Kidney tubule cell (primary cell): ENCODE data around the gene PRPF8.

Source experiments
- DNase-seq: peaks from one replicate; pipeline ENCODE4 v3.0.0-alpha.2; 2018; ENCODE audit warnings: low spot score

PRPF8 gene

DNA sequence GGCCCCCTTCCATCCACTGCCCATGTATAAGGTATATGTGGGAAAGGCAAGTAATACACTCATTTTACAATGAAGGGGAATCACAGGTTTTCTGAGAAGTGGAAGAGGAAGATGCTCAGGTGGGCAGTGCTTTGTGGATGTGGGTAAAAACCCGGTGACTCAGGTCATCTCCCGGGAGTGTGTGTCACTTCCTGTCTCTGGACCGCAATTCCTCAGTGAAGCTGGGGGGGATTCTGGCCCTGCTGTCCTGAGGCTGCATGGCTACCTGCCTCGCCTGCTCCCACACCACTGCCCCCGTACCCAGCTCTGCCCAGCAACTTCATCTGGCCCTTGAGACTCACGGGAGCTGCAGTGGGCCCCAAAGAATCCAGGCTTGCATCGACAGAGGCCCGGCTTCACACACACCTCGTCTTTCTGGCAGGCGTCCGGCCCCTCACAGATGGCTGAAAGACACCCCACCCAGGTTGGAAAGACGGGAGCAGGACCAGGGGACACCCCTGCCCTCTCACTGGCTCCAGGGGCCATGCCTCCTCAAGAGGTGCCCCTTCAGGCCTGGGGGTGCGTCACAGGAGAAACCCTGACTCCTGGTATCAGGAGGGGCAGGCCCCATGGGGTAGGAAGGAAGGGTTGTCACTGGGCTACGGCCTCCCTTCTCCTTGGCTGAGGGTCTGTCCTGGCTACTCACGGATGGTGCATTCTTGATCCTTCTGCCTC, 40.0 kb downstream of the PRPF8 start:
- DNase-seq: peak; percentile 88

DNA sequence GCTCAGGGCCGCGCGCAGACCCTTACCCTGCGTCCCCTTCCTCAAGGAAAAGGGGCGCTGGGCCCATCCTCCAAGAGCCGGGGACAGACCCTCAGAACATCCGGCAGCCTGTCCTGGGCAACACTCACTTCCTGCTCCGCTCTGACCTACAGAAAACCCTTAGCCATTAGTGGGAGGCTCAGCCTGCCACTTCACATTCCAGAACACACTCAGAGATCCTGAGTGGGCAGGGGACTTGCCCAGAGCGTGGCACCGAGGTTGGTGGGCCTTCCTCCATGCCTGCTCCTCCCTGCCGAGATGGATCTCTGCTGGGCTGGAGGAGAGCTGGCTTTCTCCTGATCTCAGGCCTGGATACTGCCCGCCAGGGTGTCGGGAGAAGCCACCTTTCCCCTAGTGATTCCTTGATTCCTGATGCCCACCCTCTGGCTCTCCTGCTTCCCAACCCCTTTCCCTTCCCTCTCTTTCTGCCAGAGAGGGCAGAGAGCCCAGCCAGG, 40.6 kb downstream of the PRPF8 start:
- peak; percentile 53 for DNase-seq

DNA sequence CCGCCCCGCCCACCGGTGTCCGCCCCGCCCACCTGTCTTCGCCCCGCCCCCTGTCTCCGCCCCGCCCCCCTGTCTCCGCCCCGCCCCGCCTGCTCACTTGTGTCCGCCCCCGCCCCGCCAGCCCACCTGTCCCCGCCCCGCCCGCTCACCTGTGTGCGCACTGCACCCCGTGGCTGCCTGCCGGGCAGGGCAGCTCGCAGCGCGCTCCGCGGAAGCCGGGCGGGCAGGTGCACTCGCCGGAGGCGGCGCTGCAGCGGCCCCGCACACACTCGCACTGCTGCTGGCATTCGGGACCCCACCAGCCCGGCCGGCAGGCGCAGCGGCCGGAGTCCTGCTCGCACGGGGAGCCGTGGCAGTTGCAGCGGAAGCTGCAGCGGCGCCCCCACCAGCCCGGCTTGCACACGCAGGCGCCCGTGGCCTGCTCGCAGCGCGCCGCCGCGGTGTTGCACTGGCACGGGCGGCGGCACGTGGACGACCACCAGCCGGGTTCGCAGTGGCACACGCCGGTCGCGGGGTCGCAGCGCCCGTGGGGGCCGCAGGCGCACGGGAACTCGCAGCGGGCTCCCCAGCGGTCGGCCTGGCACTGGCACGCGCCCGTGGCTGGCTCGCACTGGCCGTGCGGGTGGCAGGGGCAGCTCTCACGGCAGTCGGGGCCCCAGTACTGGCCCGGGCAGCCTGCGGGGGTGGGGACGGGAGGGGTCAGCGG, 41.2 kb downstream of the PRPF8 start:
- peak; percentile 66 for DNase-seq

DNA sequence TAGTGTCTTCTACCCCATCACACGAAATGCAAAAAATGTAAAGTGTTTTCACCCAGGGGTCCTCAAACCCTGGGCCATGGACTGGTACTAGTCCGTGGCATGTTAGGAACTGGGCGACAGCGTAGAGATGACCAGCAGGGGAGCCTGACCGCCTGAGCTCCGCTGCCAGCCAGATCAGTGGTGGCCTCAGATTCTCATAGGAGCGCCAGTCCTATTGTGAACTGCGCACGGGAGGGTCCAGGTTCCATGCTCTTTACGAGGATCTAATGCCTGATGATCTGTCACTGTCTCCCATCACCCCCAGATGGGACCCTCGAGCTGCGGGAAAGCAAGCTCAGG, 43.6 kb downstream of the PRPF8 start:
- DNase-seq: no peak

DNA sequence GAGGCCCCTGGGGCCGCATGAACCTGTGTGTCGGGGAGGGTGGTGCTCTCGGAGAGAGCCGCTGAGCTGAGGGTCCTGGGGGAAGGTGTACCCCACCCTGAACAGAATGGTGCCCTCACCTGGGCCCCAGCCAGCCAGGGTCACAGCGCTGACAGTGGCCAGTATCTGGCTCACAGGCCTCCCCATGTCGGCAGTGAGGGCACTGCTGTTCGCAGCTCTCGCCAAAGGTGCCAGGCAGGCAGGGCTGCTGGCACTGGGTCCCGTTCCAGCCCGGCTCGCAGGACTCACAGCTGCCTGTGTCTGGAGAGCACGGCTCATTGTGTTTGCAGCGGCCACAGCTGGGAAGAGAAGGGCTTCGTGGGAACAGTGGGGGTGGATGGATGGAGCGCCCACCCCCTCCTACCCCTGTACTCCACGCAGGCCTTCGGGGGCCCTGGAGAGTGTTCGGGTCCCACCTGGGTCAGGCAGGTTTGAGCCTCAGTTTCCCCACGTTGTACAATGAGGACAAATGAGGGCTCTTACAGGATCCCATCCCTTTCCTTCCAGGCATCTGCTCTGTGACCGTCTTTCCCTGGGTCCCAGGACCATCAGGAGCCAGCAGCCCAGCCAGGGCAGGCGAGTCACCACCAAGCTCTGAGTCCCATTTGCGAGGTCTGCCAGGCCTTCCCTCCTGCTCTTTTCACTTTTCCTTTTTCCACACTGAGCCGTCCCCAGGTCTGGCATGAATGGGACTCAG, 44.2 kb downstream of the PRPF8 start:
- no peak for DNase-seq

DNA sequence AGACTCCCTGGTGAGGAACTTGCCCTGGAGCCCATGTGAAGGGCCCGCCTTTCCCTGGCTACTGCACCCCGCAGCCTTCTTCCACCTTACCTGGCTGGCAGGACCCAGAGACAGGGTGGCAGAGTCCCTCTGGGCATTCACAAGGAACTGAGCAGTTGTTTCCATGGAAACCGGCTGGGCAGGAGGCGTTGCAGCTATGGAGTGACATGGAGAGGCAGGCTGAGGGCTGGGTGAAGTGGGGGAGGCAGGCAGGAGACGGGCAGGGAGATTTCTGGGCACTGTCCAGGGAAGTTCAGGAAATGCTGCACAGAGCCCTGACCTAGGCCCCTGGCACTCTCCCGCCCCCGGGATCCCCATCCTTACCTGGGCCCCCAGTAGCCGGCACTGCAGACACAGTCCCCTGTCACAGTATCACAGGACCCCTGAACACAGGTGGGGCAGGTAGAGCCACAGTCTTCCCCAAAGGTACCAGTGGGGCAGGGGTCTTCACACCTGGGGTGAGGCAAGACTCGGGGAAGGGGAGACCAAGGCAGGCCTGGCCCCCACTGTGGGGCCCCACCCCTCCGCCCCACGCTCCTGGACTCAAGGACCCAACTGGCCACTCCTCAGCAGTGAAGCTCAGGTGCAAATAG, 45.0 kb downstream of the PRPF8 start:
- peak; percentile 64 for DNase-seq

DNA sequence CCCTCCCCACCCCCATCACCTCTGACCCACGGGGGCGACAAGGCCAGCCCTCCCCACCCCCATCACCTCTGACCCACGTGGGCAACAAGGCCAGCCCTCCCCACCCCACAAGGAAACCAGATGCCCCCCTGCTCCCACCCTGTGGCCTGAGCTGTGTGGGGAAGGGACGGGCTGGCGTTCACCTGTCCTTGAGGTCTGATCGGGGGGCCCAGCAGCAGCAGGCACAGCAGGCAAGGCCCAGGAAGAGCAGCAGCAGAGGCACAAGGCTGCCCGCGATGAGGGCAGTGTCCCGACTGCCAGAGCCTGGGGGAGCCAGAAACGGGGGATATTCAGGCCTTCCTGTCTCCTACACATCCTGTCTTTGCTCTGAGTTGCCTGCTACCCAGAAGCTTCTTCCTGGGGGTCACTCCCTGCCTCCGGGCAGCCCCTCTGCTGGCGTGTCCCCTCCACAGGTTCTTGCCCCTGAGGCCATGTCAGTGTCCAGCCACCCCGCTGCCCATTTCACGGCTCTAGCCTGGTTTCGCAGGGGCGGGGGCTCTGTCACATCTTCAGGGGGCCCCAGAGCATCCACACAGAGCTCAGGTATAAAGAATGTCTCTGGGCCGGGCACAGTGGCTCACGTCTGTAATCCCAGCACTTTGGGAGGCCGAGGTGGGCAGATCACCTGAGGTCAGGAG, 45.9 kb downstream of the PRPF8 start:
- DNase-seq: no peak

DNA sequence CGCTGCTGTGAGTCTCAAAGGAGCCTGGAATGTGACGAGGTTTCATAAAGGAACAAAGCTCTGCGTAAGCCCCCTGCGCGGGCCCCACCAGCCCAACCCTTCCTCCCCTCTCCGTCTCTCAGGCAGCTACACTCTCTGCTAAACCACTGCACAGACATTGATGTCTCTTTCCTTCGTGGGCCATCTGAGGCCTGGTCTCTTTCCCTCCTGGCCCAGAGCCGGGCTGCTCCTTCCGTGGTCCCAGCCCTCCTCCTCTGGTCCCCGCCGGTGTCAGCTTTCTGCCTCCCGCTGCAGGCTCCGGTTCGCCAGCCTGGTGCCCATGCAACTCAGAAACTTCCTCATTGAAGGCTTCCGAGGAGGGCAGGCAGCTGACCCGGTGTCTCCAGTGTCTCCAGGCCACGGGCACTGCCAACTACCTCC, 46.5 kb downstream of the PRPF8 start:
- DNase-seq: no peak

DNA sequence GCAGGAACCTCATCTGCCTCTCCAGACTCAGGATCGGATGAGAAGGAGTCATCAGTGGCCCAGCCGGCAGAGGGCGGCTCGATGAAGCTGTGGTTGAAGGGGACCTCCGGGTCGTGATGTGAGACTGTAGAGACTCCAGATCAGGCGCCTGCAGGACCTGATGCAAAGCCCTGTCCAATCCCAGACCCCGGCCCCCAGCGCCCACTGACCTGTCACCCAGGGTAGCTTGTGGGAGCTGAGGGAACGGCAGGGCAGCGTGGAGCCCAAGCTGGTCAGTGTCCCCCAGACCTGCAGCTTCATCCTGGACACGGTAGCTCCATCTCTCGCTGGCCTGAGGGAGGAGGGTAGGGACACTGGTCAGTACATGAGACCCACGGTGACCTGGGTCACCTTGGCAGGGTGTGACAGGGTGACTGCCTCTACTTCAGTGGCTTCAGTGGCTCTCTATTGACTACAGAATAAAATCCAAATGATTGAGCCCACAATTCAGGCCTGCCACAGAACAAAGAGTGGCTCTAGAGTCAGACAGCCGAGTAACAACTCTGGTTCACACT, 47.9 kb downstream of the PRPF8 start:
- DNase-seq: no peak

DNA sequence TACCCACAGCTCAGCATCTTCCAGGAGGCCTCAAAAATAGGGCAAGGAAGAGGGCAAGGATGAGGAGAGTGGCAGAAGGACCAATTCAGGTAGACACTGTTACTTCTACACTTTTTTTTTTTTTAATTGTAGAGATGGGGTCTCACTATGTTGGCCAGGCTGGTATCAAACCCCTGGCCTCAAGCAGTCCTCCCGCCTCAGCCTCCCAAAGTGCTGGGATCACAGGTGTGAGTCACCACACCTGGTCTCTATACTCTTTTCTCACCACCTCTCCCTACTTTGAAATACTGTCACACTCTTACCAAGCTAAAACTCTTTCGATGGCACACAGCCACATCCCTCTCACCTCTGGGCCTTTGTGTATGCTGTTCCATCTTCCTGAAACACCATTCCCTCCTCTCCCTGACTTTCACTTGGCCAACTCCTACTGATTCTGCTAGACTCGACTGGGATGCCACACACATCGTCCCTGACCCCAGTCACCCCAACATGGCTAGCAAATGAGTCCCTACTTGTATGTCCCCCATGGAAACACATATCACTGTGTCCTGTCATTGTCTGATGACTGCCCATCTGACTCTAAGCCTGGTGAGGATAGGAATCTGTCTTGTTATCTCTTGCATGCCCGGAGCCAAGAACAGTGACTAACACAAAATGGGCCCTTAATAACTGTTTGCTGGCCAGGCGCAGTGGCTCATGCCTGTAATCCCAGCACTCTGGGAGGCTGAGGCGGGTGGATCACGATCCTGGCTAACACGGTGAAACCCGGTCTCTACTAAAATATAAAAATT, 48.8 kb downstream of the PRPF8 start:
- no peak for DNase-seq

DNA sequence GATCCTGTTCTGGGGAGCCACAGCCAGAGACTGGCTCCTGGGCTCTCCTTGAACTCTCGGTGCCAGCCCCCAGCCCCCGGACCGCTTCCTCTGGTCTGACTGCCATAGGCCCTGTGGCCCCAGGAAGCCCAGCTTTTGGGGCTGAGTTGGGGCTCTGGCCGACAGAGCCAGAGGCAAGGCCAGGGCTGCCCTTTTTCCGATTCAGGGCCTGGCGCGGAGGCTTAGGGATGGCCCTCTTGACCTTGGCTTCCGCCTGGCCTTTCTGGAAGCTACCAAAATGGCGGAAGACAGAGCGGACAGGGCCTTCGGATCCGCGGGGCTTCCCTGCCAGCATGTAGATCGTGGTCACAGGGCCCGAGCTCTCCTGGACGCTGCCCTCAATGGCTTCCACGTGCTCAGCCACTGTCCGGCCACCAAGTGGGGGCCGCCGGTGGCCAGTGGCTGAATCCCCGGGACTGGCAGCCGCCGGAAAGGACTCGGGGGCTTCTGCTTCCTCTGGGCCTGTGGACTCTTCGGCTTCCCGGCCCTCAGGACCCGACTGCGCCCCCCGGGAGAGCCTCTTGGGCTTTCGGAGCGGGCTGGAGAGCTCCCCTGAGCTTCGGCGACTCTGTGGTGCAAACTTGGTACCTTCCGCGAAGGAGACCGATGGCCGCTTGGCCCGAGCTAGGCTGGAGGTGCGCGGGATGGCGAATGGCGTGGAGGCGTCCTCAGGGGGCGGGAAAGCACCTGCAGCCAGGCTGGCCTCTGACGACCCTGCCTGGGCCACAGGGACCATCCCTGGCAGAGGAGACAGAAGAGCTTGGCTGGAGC, 49.6 kb downstream of the PRPF8 start:
- no peak for DNase-seq

DNA sequence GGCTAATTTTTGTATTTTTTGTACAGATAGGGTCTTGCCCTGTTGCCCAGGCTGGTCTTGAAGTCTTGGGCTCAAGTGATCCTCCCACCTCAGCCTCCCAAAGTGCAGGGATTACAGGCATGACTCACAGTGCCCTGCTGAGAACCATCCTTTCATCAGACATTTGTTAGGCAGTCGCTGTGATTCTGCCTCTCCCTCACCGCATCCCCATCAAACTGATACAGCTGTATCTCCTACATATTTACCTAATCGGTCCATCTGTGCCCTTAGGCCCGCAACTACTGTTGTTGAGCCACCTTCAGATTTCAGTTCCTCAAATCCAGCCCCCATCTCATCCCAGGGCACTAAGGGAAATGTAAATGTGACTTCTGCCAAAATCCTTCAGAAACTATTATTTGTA, 54.0 kb downstream of the PRPF8 start:
- DNase-seq: no peak

DNA sequence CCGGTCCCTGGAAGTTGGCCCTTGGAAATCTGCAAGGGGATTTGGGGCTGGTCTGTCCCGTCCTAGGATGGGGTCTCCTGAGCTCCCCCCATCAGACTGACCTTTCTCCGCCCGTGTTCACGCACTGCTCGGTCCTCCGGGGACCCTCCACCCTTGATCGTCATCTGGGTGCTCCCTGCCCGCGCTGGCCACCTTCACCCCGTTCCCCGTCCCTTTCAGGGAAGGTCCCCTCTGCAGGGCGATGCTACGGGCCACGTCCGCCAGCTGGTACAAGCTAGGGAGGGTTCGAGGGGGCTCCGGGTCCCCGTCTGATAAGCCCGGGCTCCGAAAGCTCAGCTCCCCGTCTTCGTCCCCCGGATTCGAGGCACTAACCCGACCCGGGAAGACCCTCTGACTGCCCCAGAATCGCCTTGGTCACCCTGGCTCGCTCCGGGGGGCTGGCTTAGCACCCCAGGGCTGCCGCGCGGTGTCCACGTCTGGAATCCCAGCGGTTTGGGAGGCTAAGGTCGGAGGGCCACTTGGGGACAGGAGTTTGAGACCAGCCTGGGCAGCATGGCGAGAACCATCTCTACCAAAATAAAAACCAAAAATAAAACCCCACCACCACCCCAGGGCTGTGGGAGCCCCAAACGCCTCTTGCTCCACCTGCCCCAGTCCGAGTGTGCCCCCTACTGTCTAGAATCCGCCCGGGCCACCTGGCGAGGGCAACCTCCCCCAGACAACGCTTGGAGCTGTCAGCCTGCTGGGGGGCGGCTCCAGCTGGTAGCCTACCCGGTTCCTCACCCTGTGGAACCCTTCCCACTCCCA, 55.0 kb downstream of the PRPF8 start:
- DNase-seq: peak; percentile 59

DNA sequence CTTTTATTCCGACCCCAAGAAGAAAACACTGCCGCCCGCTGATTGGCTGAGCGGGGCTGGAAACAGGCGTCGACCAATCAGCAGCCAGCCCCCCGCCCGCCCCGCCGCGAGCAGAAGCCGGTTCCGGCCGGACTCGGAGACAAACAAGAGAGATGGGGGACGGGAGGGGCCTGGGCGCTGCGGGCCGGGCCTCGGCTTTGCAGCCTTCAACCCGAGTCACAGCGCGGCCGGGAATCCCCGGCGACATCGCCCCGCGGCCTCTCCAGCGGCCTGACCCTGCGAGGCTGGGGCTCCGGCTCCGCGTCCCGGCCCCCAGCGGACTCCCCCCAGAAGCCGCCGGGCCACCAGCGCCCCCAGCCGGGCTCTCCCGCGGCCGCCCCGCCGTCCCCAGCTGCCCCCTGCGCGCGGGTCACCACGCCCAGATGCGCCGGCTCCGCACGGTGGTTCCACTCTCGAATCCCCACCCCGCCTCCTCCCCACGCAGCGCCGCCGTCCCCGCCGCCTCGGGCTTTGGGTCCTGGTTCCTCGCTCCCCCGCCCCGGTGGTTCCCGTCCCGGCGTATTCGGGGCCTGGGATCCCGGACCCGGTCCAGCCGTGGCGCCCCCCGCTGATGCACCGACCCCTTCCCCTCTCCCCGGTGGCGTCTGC, 55.7 kb downstream of the PRPF8 start:
- DNase-seq: peak; percentile 95

DNA sequence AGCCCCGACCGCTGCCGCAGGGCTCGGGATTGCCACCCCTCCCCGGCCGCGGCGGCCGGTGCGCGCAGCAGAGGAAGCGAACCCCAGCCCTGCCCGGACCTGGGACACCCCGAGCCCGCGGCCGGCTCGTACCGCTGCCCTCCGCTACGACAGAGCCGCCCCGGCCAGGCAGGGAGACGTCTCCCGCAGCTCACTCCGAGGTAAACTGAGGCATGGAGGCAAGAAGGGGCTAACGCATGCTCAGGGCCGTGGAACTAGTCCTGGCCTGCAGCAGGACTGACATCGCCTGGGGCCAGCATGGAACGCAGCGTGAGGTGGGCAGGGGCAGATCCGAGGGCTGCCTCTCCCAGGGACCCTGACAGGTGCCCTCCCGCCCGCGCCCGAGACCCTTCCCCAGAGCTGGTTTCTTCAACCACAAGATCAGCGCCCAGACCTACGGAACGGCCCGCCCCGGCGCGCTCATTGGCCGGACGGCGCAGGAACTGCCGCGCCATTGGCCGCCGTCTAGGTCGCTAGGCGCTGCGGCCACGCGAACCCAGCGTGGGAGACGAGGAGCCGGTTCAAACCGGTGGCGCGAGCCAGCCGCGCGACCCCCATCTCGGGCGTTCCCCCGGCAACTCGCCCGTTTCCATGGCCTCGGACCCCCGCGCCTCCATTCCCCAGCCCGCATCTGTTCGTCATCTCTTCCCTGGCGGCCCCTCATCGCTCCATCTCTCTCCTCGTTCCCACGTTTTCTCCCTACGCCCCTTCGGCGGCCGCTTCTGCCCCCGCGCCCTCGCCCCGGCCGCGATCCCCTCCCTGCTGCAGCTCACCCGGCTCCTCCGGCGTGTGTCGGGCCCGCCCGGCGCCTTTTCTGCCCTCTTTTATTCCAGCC, 56.4 kb downstream of the PRPF8 start, which contains the start of gene SLC43A2:
SLC43A2 (minus strand) TSS at position 853 of the 874 bp plus-strand sequence. CDS start 960 bp downstream, outside the sequence.
- peak; percentile 79 for DNase-seq

DNA sequence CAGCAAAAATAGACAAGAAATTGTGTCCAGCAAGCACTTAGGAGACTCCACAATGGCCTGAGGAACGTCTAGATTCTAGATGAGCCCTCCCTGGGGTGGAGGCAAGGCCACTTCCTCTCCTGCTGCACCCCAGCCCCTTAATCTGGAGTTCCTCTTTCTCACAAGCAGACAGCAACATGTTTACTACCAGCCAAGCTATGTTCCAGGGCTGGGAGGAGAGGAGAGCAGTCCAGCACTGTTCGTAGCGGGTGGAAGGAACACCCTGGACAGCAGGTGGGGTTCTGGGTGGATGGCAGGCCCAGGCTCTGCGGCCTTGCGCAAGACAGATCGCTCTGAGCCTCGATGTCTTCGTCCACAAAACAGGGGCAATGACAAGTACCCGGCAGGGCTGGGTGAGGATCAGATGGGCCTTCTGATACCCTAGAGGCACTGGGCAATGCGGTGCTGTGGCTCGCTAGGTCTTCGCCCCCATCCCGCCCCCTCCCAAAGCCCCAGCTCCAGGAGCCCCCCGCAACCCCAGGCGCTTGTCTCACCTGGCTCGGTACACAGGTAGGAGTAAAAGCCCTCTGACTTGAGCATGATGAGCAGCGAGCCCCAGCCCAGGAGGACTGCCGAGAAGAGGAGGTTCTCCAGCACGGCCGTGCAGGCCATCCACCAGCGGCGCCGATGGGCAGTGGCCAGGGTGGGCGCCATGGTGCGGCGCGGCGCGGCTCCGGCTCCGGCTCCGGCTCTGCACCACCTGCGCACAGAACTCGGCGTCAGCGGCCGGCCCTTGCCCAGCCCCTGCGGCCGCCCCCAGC, 57.3 kb downstream of the PRPF8 start:
- no peak for DNase-seq

DNA sequence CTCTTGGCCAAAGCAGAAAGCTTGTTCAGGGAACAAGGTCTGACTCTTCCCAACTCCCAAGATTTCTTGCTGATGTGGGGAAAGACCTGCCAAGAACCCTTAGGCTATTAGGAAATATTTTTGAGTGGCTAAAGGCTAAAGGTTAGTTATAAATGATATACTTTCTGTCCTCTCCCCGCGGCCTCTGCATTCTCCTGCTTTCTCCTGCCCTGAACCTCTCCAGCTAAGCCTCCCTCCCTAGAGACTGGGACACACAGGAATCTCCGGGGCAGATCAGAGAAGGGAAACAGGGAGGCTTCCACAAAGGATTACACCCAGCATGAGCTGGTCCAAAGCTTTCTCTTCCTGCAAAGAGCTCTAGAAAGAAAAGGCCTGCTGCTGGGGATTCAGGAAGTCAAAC, 58.3 kb downstream of the PRPF8 start:
- DNase-seq: no peak
